GM23338 (cell line): ENCODE results near the gene FKBP5. TPM values are rescaled to one million over a fixed set of nuclear protein-coding genes. Genes with fewer than 3 reads are reported as not detected.

ENCODE experiments used
- ATAC-seq: fragments of 200-7000 bp; cut with Tn5 transposase; 3 replicates; pipeline ENCODE4 v1.9.1; 2020
- DNase-seq: peaks from one replicate; pipeline ENCODE4 v3.0.0-alpha.2; 2015; ENCODE audit warnings: low spot score
- H2AFZ ChIP-seq: fragments of 200-600 bp; sonication (generic); 2 replicates; pipeline ENCODE4 v1.8.0; 2016; ENCODE audit warnings: antibody characterized with exemption, mild to moderate bottlenecking, moderate library complexity
- H3F3A ChIP-seq: fragments of 200-600 bp; sonication (generic); replicated peaks from 2 replicates; pipeline ENCODE4 v1.8.0; 2017; ENCODE audit warnings: antibody characterized with exemption, mixed run types, low read depth
- H3K27ac ChIP-seq: fragments of 200-600 bp; sonication (generic); 2 replicates; pipeline ENCODE4 v1.6.1; 2016; ENCODE audit warnings: low read depth
- H3K27me3 ChIP-seq: fragments of 200-600 bp; sonication (generic); 2 replicates; pipeline ENCODE4 v1.8.0; 2016; ENCODE audit warnings: mild to moderate bottlenecking, mixed run types, moderate library complexity; ENCODE audit not compliant: insufficient read depth
- H3K36me3 ChIP-seq: fragments of 200-600 bp; sonication (generic); 2 replicates; pipeline ENCODE4 v1.8.0; 2016; ENCODE audit warnings: mild to moderate bottlenecking; ENCODE audit not compliant: insufficient read depth
- H3K4me1 ChIP-seq: fragments of 200-600 bp; sonication (generic); 2 replicates; pipeline ENCODE4 v1.8.0; 2016; ENCODE audit warnings: mild to moderate bottlenecking, moderate library complexity; ENCODE audit not compliant: insufficient read depth
- H3K4me2 ChIP-seq: fragments of 200-600 bp; sonication (generic); 2 replicates; pipeline ENCODE4 v1.7.1; 2017; ENCODE audit warnings: mixed run types
- H3K4me3 ChIP-seq: fragments of 200-600 bp; sonication (generic); 2 replicates; pipeline ENCODE4 v1.6.1; 2016; ENCODE audit warnings: mixed run types
- H3K79me2 ChIP-seq: fragments of 200-600 bp; sonication (generic); replicated peaks from 2 replicates; pipeline ENCODE4 v1.8.0; 2017; ENCODE audit warnings: mild to moderate bottlenecking; ENCODE audit not compliant: insufficient read depth
- H3K9me2 ChIP-seq: fragments of 200-600 bp; sonication (generic); 2 replicates; pipeline ENCODE4 v1.8.0; 2017; ENCODE audit not compliant: insufficient read depth
- H4K20me1 ChIP-seq: fragments of 200-600 bp; sonication (generic); replicated peaks from 2 replicates; pipeline ENCODE4 v1.8.0; 2017; ENCODE audit warnings: mild to moderate bottlenecking; ENCODE audit not compliant: insufficient read depth
- H3K27ac Mint-ChIP-seq: 2 replicates; pipeline ENCODE4 v1.8.0; 2020; ENCODE audit warnings: inconsistent platforms, mild to moderate bottlenecking, moderate library complexity, mixed read lengths
- H3K27me3 Mint-ChIP-seq: 3 replicates; pipeline ENCODE4 v1.8.0; 2022; ENCODE audit warnings: low read depth, mild to moderate bottlenecking, moderate library complexity, mixed read lengths, inconsistent platforms; ENCODE audit not compliant: insufficient read depth, poor library complexity
- H3K36me3 Mint-ChIP-seq: 3 replicates; pipeline ENCODE4 v1.8.0; 2021; ENCODE audit warnings: low read depth, mild to moderate bottlenecking, inconsistent platforms, moderate library complexity, mixed read lengths
- H3K4me1 Mint-ChIP-seq: 3 replicates; pipeline ENCODE4 v1.8.0; 2020; ENCODE audit warnings: mild to moderate bottlenecking, inconsistent platforms, mixed read lengths
- H3K4me3 Mint-ChIP-seq: 3 replicates; pipeline ENCODE4 v1.8.0; 2021; ENCODE audit warnings: moderate library complexity, mild to moderate bottlenecking, inconsistent platforms, mixed read lengths
- H3K9me3 Mint-ChIP-seq: 3 replicates; pipeline ENCODE4 v1.8.0; 2020; ENCODE audit warnings: moderate library complexity, mild to moderate bottlenecking, inconsistent platforms, mixed read lengths
- CREB1 ChIP-seq: fragments of 250-450 bp; sonication (Bioruptor Pico); IDR thresholded peaks from 2 replicates; pipeline ENCODE4 v1.5.0; 2020; ENCODE audit warnings: low read depth, mild to moderate bottlenecking, moderate library complexity
- EZH2 ChIP-seq: fragments of 200-600 bp; sonication (generic); IDR thresholded peaks from one replicate; pipeline ENCODE4 v1.8.0; 2017; ENCODE audit warnings: antibody characterized with exemption, mild to moderate bottlenecking, low read depth; ENCODE audit not compliant: unreplicated experiment
- EZH2phosphoT487 ChIP-seq: fragments of 200-600 bp; sonication (generic); IDR thresholded peaks from one replicate; pipeline ENCODE4 v1.8.1; 2018; ENCODE audit warnings: antibody characterized with exemption; ENCODE audit not compliant: unreplicated experiment
- JUNB ChIP-seq: IDR thresholded peaks from one replicate; pipeline ENCODE4 v1.6.1; 2016; ENCODE audit warnings: antibody characterized with exemption; ENCODE audit not compliant: unreplicated experiment
- NANOG ChIP-seq: IDR thresholded peaks from 2 replicates; pipeline ENCODE4 v1.6.1; 2016; ENCODE audit warnings: antibody characterized with exemption, borderline replicate concordance
- POLR2AphosphoS5 ChIP-seq: IDR thresholded peaks from 2 replicates; pipeline ENCODE4 v1.6.1; 2016; ENCODE audit warnings: antibody characterized with exemption, low read depth
- STAT1 ChIP-seq: IDR thresholded peaks from one replicate; pipeline ENCODE4 v1.6.1; 2016; ENCODE audit warnings: antibody characterized with exemption; ENCODE audit not compliant: unreplicated experiment
- ZNF114 ChIP-seq: fragments of 250-450 bp; sonication (Bioruptor Pico); IDR thresholded peaks from 2 replicates; pipeline ENCODE4 v1.5.0; 2020; ENCODE audit warnings: mild to moderate bottlenecking, moderate library complexity
- ZNF331 ChIP-seq: fragments of 250-450 bp; sonication (Bioruptor Pico); IDR thresholded peaks from 2 replicates; pipeline ENCODE4 v1.5.0; 2020; ENCODE audit warnings: low read depth, mild to moderate bottlenecking, moderate library complexity
- polyA plus RNA-seq: library from polyadenylated mRNA; unstranded; fragments of >200 nt; fragmentation: Nextera tagmentation; extraction: Ambion mirVana; gene quantifications from 2 replicates; pipeline ENCODE4 v1.2.1, GENCODE V29; 2016
- total RNA-seq: library from RNA; depleted of rRNA; stranded (reverse); fragments of >200 nt; shearing (Covaris generic); gene quantifications from 2 replicates; pipeline ENCODE4 v1.2.3, GENCODE V29; 2014
- TF ChIP-seq, protein P1 (sequence below): IDR thresholded peaks from one replicate; pipeline ENCODE4 v1.6.1; 2018; ENCODE audit warnings: antibody characterized with exemption; ENCODE audit not compliant: unreplicated experiment
- TF ChIP-seq, protein P2 (sequence below): IDR thresholded peaks from 2 replicates; pipeline ENCODE4 v1.6.1; 2016; ENCODE audit warnings: antibody characterized with exemption
- TF ChIP-seq, protein P3 (sequence below), 2 experiments: fragments of 200-600 bp in 1 of 2; sonication (generic) in 1 of 2; conservative IDR thresholded peaks; 2 replicates each; pipeline versions ENCODE4 v1.5.1 to v1.6.1; 2016 to 2017; ENCODE audit warnings: antibody characterized with exemption in 2 of 2, low read depth in 2 of 2, mild to moderate bottlenecking in 2 of 2, moderate library complexity in 1 of 2

The FKBP5 gene
- total and polyA plus RNA-seq, 2 experiments from 2014 or later = 19.8 to 28.6 TPM

DNA sequence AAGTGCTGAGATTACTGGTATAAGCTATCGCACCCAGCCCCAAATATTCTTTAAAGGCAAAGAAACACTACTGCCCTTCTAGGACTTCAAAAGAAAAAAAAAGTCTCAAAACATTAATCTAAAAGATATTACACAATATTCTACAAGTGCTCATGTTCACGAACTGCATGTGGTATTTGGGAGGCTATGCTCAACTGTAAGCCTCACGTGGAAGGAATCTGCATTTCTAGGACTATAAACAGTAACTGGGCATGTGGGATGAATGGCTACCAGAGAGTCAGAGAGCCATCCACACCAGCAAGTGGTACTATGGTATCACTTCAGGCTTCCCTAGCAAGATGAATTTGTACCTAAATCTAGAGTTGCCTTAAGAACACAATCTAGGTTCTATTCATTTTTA lies 50.0 kb downstream of the FKBP5 start:
- Histone ChIP-seq H3K79me2 (0 out of 2 replicates have a peak, but pooled peaks cover 8% of the 10 kb centered on the region), H3K4me1 (no peaks in the 10 kb centered on the region), H3K4me3 (no peak overlapping the region), H3F3A (no peaks in the 10 kb centered on the region), H3K27me3 (no peaks in the 10 kb centered on the region), H3K27ac (no peak overlapping the region), H3K9me2 (no peaks in the 10 kb centered on the region), H2AFZ (no peak overlapping the region), H3K4me2 (no peak overlapping the region), H4K20me1 (0 out of 2 replicates have a peak, but pooled peaks cover 4% of the 10 kb centered on the region), H3K36me3 (no peaks in the 10 kb centered on the region)
- Mint-ChIP-seq H3K27me3 (peaks cover 2% of the 10 kb centered on the region), H3K9me3 (no peaks in the 10 kb centered on the region), H3K27ac (no peak overlapping the region), H3K36me3 (peaks cover 11% of the 10 kb centered on the region; the same call in 2 of the 3 replicates), H3K4me3 (no peak overlapping the region), H3K4me1 (peaks cover 14% of the 10 kb centered on the region)
- ATAC-seq (no peak), DNase-seq (no peak)
- no peak for TF ChIP-seq JUNB
- TF ChIP-seq ZNF331 (CRISPR knock-in tag) = no peak
- TF ChIP-seq, protein P1, sequence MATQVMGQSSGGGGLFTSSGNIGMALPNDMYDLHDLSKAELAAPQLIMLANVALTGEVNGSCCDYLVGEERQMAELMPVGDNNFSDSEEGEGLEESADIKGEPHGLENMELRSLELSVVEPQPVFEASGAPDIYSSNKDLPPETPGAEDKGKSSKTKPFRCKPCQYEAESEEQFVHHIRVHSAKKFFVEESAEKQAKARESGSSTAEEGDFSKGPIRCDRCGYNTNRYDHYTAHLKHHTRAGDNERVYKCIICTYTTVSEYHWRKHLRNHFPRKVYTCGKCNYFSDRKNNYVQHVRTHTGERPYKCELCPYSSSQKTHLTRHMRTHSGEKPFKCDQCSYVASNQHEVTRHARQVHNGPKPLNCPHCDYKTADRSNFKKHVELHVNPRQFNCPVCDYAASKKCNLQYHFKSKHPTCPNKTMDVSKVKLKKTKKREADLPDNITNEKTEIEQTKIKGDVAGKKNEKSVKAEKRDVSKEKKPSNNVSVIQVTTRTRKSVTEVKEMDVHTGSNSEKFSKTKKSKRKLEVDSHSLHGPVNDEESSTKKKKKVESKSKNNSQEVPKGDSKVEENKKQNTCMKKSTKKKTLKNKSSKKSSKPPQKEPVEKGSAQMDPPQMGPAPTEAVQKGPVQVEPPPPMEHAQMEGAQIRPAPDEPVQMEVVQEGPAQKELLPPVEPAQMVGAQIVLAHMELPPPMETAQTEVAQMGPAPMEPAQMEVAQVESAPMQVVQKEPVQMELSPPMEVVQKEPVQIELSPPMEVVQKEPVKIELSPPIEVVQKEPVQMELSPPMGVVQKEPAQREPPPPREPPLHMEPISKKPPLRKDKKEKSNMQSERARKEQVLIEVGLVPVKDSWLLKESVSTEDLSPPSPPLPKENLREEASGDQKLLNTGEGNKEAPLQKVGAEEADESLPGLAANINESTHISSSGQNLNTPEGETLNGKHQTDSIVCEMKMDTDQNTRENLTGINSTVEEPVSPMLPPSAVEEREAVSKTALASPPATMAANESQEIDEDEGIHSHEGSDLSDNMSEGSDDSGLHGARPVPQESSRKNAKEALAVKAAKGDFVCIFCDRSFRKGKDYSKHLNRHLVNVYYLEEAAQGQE = no peak
- TF ChIP-seq CREB1 = no peak
- no peak for TF ChIP-seq POLR2AphosphoS5
- TF ChIP-seq, protein P2, sequence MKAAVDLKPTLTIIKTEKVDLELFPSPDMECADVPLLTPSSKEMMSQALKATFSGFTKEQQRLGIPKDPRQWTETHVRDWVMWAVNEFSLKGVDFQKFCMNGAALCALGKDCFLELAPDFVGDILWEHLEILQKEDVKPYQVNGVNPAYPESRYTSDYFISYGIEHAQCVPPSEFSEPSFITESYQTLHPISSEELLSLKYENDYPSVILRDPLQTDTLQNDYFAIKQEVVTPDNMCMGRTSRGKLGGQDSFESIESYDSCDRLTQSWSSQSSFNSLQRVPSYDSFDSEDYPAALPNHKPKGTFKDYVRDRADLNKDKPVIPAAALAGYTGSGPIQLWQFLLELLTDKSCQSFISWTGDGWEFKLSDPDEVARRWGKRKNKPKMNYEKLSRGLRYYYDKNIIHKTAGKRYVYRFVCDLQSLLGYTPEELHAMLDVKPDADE = no peak
- no peak for TF ChIP-seq ZNF114 (CRISPR knock-in tag)
- TF ChIP-seq NANOG = no peak
- no peak for TF ChIP-seq EZH2phosphoT487
- no peak for TF ChIP-seq EZH2
- TF ChIP-seq, protein P3, sequence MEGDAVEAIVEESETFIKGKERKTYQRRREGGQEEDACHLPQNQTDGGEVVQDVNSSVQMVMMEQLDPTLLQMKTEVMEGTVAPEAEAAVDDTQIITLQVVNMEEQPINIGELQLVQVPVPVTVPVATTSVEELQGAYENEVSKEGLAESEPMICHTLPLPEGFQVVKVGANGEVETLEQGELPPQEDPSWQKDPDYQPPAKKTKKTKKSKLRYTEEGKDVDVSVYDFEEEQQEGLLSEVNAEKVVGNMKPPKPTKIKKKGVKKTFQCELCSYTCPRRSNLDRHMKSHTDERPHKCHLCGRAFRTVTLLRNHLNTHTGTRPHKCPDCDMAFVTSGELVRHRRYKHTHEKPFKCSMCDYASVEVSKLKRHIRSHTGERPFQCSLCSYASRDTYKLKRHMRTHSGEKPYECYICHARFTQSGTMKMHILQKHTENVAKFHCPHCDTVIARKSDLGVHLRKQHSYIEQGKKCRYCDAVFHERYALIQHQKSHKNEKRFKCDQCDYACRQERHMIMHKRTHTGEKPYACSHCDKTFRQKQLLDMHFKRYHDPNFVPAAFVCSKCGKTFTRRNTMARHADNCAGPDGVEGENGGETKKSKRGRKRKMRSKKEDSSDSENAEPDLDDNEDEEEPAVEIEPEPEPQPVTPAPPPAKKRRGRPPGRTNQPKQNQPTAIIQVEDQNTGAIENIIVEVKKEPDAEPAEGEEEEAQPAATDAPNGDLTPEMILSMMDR (conservative IDR thresholded peaks at IDR 0.05; ENCODE audit: low read depth in 2 of 2) = no peak
- no peak for TF ChIP-seq STAT1
